Panc1 (cell line): ENCODE measurements around the gene ATP6V1C2.

Experiments
- TCF7L2 ChIP-seq: IDR thresholded peaks from 2 replicates; pipeline ENCODE4 v1.6.1; 2011; ENCODE audit warnings: mild to moderate bottlenecking, low read depth, low read length, inconsistent platforms
- TF ChIP-seq, protein P1 (sequence below): fragments of 450-650 bp; IDR thresholded peaks from 2 replicates; pipeline ENCODE4 v1.5.1; 2017; ENCODE audit warnings: mild to moderate bottlenecking

DNA sequence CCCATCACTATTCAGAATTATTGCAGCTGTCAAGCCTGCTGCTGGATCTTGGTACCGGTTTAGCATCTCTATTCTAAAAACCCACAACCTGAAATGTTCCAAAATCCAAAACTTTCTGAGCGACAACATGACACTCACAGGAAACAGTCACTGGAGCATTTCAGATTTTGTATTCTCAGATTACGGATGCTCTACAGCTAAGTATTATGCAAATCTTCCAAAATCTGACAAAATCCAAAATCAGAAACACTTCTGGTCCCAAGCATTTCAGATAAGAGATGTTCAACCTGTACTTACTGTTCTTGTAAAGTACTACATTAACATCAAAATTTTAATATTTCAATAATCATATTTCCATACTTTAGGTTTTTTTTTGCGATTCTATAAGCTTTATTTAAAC, 78.7 kb downstream of the ATP6V1C2 start:
- no peak for TF ChIP-seq TCF7L2
- TF ChIP-seq, protein P1, sequence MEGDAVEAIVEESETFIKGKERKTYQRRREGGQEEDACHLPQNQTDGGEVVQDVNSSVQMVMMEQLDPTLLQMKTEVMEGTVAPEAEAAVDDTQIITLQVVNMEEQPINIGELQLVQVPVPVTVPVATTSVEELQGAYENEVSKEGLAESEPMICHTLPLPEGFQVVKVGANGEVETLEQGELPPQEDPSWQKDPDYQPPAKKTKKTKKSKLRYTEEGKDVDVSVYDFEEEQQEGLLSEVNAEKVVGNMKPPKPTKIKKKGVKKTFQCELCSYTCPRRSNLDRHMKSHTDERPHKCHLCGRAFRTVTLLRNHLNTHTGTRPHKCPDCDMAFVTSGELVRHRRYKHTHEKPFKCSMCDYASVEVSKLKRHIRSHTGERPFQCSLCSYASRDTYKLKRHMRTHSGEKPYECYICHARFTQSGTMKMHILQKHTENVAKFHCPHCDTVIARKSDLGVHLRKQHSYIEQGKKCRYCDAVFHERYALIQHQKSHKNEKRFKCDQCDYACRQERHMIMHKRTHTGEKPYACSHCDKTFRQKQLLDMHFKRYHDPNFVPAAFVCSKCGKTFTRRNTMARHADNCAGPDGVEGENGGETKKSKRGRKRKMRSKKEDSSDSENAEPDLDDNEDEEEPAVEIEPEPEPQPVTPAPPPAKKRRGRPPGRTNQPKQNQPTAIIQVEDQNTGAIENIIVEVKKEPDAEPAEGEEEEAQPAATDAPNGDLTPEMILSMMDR: no peak
